ENCODE measurements around the gene NEK10. TPM values are rescaled to one million over a fixed set of nuclear protein-coding genes. Genes with fewer than 3 reads are reported as not detected.

Gene NEK10
- total and polyA plus RNA-seq, 2 donors from 2014 or later: 1.0 to 4.1 TPM

DNA sequence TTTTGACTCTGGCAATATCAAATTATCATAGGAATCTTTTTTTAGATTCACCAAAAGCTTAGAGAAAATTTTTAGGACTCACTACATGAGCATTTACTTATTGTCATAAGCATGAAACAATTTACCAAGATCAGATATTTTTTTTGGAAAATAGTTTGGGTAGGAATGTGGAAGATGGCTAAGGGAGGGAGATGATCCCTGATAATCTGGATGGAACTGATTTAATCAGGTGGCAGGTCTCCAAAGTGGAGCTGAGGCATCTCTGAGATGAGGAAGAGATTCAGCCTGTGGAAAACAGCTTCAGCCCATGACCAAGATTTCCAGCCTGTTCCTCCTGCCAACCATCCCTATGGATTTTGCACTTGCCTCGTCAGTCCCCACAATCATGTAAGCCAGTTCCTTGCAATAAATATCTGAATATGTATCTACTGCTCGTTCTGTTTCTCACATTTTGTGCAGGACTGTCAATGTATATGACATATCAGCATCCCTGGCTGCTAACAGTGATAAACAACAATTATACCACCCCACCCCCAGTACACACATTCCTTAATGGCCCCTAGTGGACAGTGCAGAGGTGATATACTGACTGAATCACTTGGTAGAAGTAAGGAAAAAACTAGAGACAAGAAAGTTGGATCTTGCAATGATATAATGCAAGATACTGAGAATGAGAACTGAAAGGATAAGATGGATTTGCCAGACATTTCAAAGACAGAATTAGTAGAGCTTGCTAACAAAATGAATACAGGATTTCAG lies 183.8 kb downstream of the NEK10 start:
- H3K36me3 ChIP-seq (ENCODE audit: control insufficient read depth in 2 of 3, insufficient read depth in 3 of 3, low read length in 3 of 3): no peaks in the 10 kb centered on the region
- intact Hi-C loops (cut with DNase I): no loop called here
- FAIRE-seq (no peak), DNase-seq (no peak)
- H3K9ac ChIP-seq (ENCODE audit: low read length in 3 of 3): no peak overlapping the region
- TF ChIP-seq, protein P1, sequence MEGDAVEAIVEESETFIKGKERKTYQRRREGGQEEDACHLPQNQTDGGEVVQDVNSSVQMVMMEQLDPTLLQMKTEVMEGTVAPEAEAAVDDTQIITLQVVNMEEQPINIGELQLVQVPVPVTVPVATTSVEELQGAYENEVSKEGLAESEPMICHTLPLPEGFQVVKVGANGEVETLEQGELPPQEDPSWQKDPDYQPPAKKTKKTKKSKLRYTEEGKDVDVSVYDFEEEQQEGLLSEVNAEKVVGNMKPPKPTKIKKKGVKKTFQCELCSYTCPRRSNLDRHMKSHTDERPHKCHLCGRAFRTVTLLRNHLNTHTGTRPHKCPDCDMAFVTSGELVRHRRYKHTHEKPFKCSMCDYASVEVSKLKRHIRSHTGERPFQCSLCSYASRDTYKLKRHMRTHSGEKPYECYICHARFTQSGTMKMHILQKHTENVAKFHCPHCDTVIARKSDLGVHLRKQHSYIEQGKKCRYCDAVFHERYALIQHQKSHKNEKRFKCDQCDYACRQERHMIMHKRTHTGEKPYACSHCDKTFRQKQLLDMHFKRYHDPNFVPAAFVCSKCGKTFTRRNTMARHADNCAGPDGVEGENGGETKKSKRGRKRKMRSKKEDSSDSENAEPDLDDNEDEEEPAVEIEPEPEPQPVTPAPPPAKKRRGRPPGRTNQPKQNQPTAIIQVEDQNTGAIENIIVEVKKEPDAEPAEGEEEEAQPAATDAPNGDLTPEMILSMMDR (IDR thresholded peaks at IDR 0.05; ENCODE audit: borderline replicate concordance, extremely low read depth, insufficient read depth): no peak
- H3K9me3 ChIP-seq (ENCODE audit: control insufficient read depth in 2 of 3, insufficient read depth in 1 of 3, low read length in 3 of 3): no peaks in the 10 kb centered on the region
- H3K27me3 ChIP-seq (ENCODE audit: control insufficient read depth, insufficient read depth, low read length): no peaks in the 10 kb centered on the region
- no peak overlapping the region for H3K27ac ChIP-seq (ENCODE audit: low read depth in 2 of 2, low read length in 2 of 2)
- H3K4me1 ChIP-seq (ENCODE audit: control insufficient read depth in 2 of 3, insufficient read depth in 2 of 3, low read depth in 1 of 3, low read length in 3 of 3): no peaks in the 10 kb centered on the region
- no peak overlapping the region for H3K4me3 ChIP-seq (ENCODE audit: low read length in 3 of 3)

DNA sequence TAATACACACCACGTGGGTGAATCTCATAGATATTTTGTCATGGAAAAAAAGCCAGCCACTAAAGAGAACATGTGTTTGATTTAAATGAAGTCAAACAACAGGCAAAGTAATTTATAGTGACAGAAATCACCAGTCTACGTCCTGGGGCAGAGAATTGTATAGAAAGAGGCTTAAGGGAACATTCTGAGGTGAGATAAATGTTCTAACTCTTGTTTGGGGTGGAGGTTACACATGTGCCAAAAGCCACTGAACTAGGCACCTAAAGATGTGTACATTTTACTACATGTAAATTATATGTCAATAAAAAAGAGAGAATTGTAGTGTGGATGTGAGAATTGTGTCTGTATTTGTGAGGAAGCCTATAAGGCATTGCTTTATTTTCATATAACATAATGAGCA lies 184.9 kb downstream of the NEK10 start:
- DNase-seq (no peak), FAIRE-seq (no peak)
- intact Hi-C loops (cut with DNase I): no loop called here
- no peaks in the 10 kb centered on the region for H3K27me3 ChIP-seq (ENCODE audit: control insufficient read depth, insufficient read depth, low read length)
- no peak overlapping the region for H3K9ac ChIP-seq (ENCODE audit: low read length in 3 of 3)
- TF ChIP-seq, protein P1 (IDR thresholded peaks at IDR 0.05; ENCODE audit: borderline replicate concordance, extremely low read depth, insufficient read depth): no peak
- no peaks in the 10 kb centered on the region for H3K36me3 ChIP-seq (ENCODE audit: control insufficient read depth in 2 of 3, insufficient read depth in 3 of 3, low read length in 3 of 3)
- no peak overlapping the region for H3K27ac ChIP-seq (ENCODE audit: low read depth in 2 of 2, low read length in 2 of 2)
- no peaks in the 10 kb centered on the region for H3K9me3 ChIP-seq (ENCODE audit: control insufficient read depth in 2 of 3, insufficient read depth in 1 of 3, low read length in 3 of 3)
- H3K4me1 ChIP-seq (ENCODE audit: control insufficient read depth in 2 of 3, insufficient read depth in 2 of 3, low read depth in 1 of 3, low read length in 3 of 3): no peaks in the 10 kb centered on the region
- no peak overlapping the region for H3K4me3 ChIP-seq (ENCODE audit: low read length in 3 of 3)

DNA sequence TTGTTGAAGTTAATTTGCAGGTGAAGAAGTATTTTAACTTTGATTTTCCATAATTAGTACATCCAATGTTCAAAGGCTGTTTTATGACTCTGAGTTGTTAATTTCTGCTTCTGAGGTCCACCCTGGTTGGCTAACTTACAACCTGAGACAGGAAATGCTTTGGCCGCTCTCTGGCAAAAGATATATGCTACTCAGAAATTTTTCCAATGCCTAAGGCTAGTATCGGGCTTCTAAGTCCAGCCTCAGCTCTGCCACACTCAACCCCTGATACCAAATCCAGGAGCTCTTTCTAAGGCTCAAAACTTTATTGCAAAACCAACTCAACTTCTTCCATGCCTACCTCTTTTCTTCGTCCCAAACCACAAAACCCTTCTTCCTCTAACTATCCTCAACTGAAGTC lies 192.9 kb downstream of the NEK10 start:
- TF ChIP-seq, protein P1 (IDR thresholded peaks at IDR 0.05; ENCODE audit: borderline replicate concordance, extremely low read depth, insufficient read depth): no peak
- Histone ChIP-seq H3K36me3 (ENCODE audit: control insufficient read depth in 2 of 3, insufficient read depth in 3 of 3, low read length in 3 of 3) (no peaks in the 10 kb centered on the region), H3K4me1 (ENCODE audit: control insufficient read depth in 2 of 3, insufficient read depth in 2 of 3, low read depth in 1 of 3, low read length in 3 of 3) (no peaks in the 10 kb centered on the region), H3K9me3 (ENCODE audit: control insufficient read depth in 2 of 3, insufficient read depth in 1 of 3, low read length in 3 of 3) (no peaks in the 10 kb centered on the region), H3K4me3 (ENCODE audit: low read length in 3 of 3) (no peak overlapping the region), H3K27ac (ENCODE audit: low read depth in 2 of 2, low read length in 2 of 2) (no peak overlapping the region), H3K27me3 (ENCODE audit: control insufficient read depth, insufficient read depth, low read length) (no peaks in the 10 kb centered on the region), H3K9ac (ENCODE audit: low read length in 3 of 3) (no peak overlapping the region)
- DNase-seq (no peak), FAIRE-seq (no peak)
- intact Hi-C loops (cut with DNase I): no loop called here
